Epithelial cell of esophagus (primary cell): ENCODE results near the gene HMGB4.

Source experiments
- DNase-seq: peaks from one replicate; pipeline ENCODE4 v3.0.0; 2010; ENCODE audit warnings: low read depth
- H3K4me3 ChIP-seq: 2 replicates; pipeline ENCODE4 v1.5.1; 2011; ENCODE audit warnings: mild to moderate bottlenecking, low read length, control low read depth
- TF ChIP-seq, protein P1 (sequence below): IDR thresholded peaks from 2 replicates; pipeline ENCODE4 v1.5.1; 2011; ENCODE audit warnings: low read depth, mild to moderate bottlenecking, low read length, control low read depth, inconsistent platforms; ENCODE audit not compliant: insufficient read depth; ENCODE audit errors: missing control alignments

The HMGB4 gene

GRCh38 chr1:33826311-33826710 lies 37.6 kb upstream of the HMGB4 start:
- TF ChIP-seq, protein P1, sequence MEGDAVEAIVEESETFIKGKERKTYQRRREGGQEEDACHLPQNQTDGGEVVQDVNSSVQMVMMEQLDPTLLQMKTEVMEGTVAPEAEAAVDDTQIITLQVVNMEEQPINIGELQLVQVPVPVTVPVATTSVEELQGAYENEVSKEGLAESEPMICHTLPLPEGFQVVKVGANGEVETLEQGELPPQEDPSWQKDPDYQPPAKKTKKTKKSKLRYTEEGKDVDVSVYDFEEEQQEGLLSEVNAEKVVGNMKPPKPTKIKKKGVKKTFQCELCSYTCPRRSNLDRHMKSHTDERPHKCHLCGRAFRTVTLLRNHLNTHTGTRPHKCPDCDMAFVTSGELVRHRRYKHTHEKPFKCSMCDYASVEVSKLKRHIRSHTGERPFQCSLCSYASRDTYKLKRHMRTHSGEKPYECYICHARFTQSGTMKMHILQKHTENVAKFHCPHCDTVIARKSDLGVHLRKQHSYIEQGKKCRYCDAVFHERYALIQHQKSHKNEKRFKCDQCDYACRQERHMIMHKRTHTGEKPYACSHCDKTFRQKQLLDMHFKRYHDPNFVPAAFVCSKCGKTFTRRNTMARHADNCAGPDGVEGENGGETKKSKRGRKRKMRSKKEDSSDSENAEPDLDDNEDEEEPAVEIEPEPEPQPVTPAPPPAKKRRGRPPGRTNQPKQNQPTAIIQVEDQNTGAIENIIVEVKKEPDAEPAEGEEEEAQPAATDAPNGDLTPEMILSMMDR: no peak
- DNase-seq: no peak
- no peak overlapping the region for H3K4me3 ChIP-seq

GRCh38 chr1:33826711-33827110 lies 37.2 kb upstream of the HMGB4 start:
- no peak for DNase-seq
- no peak overlapping the region for H3K4me3 ChIP-seq
- TF ChIP-seq, protein P1: no peak

DNA sequence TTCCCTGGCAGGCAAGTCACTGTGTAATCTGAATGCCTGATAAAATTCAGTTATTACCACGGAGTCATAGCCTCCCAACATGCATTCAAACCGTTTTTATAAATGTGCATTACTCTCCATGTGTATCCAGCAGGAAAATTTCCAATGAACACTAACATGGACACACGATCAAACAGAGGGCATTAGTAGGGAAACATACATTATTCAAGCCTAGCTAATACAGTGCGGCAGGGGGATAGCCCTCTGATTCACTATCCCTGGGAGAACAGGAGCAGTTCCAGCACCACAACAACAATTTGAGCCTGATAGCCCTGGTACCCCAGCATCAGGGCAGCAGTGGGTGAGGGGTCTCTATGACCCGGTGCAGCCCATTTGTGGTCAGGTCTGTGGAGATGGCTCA lies 35.8 kb upstream of the HMGB4 start:
- DNase-seq: no peak
- no peak overlapping the region for H3K4me3 ChIP-seq
- TF ChIP-seq, protein P1: no peak

DNA sequence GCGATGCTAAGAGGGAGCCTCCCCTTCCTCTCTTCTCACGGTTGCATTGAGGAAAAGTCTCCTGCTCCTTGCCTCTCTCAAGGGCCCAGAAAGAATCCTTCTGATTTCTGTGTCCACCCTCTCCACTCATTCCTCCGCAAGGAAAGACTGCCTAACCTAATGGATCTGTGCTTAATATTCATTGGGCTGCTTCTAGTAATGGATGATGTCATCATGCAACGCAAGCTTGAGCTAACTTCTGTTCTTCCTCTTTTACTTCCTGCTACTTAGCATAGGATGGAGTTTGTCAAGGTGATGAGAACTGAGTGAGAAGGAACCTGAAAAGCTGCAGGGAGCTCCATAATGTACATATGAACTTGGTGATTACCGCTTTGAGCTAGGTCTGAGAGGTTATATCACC lies 35.2 kb upstream of the HMGB4 start:
- H3K4me3 ChIP-seq: no peak overlapping the region
- no peak for DNase-seq
- TF ChIP-seq, protein P1: no peak

DNA sequence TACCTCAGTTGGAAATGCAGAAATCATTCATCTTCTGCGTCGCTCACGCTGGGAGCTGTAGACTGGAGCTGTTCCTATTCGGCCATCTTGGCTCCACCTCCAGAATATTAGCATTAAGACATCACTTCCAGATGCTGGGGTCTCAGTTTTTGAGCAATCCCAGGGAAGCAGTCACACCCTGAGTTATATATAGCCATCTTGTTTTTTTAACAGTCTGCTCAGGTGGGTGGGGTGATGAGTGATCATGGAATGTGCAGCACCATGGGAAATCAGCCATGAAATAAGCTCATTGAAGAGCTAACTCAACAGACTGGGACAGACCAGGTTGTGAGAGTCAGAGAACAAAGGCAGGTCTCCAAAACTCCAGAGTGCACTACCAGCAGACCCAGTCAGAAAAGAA lies 27.0 kb upstream of the HMGB4 start:
- DNase-seq: no peak
- H3K4me3 ChIP-seq: no peak overlapping the region
- TF ChIP-seq, protein P1: no peak

- no peak overlapping the region for H3K4me3 ChIP-seq
- TF ChIP-seq, protein P1: no peak
- DNase-seq: no peak
These were observed 26.2 kb upstream of the HMGB4 start for GRCh38 chr1:33837635-33838034.

DNA sequence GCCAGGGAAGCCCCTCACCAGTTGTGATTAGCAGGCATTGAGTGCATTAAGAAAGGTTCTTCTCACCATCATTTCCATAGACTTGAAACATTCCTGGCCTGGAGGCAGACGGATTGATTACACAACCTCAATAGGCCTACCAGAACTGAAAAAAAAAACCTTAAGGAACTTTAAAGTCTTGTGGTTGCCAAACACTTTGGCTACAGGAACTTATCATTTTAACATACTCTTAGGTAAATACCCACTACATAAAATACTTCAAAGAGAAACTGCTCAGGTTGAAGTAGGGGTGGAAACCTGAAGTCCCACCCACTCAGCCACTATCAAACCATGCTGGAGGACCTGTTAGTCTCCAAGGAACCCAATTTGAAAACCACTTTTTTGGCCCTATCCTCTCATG lies 22.4 kb upstream of the HMGB4 start:
- peak; percentile 1 for DNase-seq
- TF ChIP-seq, protein P1: no peak
- no peak overlapping the region for H3K4me3 ChIP-seq
